ENCODE data around the gene SEPTIN2.

DNA sequence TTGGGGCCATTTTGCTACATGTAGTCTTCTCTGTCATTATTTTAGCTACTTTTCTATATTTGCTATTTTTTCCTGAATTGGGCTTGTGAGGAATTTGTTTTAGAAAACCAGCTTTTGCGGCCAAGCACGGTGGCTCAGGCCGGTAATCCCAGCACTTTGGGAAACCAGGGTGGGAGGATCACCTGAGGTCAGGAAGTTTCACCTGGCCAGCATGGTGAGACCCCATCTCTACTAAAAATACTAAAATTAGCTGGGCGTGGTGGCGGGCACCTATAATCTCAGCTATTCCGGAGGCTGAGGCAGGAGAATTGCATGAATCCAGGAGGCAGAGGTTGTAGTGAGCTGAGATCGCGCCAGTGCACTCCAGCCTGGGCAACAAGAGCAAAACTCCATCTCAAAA lies 4.7 kb downstream of the SEPTIN2 start:
- TF ChIP-seq CTCF (IDR thresholded peaks at IDR 0.05) (no peak), POLR2A (IDR thresholded peaks at IDR 0.05) (no peak)
